GM21723 (cell line): Measurements from ENCODE around the gene PDZK1IP1.
"Not testable (repeated sequence)": the region's sequence is repeated elsewhere in the genome, so short reads cannot be mapped to it uniquely, and the experiment has no call there.

ENCODE experiments used
- ATAC-seq: cut with Tn5 transposase; IDR thresholded peaks from one replicate; pipeline ENCODE4 v1.9.1; 2021; ENCODE audit warnings: mild to moderate bottlenecking, moderate library complexity; ENCODE audit not compliant: unreplicated experiment

The PDZK1IP1 gene

DNA sequence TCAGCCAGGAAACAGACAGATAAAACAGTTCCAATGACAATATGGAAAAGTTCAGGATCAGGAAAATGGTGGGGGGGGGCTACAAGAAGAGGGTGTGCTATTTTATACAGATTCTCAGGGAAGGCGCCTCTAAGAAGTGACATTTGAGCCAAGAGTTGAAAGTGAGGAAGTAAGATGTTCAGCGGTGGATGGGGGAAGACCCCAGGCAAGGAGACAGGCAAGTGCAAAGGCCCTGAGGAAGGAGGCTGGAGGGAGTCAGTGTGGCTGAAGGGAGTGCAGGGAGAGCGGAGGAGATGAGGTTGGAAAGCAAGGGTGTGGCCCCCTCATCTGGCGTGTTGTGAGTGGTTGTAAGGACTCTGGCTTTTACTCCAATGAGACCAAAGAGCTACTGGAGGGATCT, 8.4 kb upstream of the PDZK1IP1 start:
- ATAC-seq, result no peak

DNA sequence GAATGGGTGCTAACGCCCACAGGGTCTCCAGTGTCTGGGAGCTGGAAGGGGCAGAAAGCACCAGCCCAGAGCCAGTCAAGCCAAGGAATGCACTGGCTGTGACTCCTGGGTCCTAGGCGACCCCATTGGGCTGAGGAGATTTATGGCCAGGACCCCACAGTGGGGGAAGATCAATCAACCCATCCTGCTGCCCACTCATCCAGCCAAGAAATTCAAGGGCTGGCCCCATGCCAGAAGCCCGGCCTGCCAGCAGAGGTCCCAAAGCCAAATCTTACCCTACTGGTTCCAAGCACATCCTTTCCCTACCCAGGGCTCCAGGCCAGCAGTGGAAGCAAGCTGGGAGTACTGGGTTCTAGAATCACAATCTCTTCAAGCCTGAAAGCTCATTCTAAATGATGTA, 6.8 kb upstream of the PDZK1IP1 start:
- no peak for ATAC-seq

DNA sequence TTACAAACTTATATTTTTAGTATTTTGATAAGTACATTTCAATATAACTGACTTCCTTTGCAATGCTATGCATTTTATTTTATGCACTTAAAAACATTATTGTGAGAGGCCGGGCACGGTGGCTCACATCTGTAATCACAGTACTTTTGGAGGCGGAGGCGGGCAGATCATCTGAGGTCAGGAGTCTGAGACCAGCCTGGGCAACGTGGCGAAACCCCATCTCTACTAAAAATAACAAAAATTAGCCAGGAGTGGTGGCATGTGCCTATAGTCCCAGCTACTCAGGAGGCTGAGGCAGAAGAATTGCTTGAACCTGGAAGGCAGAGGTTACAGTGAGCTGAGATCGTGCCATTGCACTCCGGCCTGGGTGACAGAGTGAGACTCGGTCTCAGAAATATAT, 6.1 kb upstream of the PDZK1IP1 start:
- not testable (repeated sequence) for ATAC-seq

GRCh38 chr1:47194311-47194710, 4.5 kb upstream of the PDZK1IP1 start:
- ATAC-seq, result no peak

DNA sequence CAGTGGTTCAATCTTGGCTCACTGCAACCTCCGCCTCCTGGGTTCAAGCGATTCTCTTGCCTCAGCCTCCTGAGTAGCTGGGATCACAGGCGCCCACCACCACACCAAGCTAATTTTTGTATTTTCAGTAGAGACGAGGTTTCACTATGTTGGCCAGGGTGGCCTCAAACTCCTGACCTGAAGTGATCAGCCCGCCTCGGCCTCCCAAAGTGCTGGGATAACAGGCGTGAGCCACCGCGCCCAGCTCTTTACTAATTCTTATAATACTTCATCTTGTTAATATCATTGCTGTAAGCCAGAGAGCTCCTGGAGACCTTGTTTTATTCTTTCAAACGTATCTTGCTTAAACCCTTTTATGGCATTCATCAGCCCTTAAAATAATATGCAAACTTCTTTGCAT, 3.7 kb upstream of the PDZK1IP1 start:
- not testable (repeated sequence) for ATAC-seq

GRCh38 chr1:47192458-47193384, 2.9 kb upstream of the PDZK1IP1 start:
- no peak for ATAC-seq

DNA sequence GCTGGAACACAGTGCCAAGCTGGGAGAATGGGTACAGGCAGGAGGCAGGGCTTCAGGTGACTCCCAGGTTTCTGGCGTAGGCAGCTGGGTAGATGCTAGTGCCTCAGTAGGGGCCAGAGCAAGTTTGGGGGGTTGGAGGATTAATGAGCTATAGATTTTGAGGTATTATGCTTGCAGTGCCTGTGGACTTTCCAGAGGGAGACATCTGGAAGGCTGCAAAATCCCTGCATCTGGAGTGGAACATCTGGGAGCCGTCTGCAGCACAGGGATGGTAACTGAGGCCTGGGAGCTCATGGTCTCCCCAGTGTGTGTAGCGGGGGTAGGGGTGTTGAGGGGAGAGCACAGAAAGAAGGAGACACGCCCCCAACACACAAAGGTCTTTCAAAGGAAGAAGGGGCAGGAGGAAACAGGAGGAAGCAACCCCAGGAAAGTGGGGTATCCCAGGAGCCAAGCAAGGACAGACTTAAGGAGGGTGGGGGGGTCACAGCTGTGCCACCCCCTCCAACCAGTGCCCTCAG, 2.2 kb upstream of the PDZK1IP1 start:
- no peak for ATAC-seq

DNA sequence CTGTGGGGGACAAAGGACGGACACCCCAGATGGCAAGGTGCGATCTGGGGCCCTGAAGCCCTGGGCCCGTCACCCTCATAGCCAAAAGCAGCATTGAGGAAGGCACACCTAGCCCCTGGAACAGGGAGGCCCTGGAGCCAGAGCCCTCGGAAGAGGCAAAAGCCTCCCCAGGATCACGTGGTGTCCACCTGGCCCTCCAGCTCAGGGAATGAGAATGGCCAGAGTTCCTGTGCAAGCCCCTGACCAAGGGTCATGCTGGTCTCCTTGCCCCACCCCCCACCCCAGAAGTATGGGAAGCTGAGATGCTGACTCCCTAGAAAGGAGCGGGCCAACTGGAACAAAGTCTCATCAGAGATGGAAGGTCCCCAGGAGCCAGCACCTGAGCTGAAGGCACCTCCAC, 1.0 kb upstream of the PDZK1IP1 start:
- ATAC-seq, result no peak

DNA sequence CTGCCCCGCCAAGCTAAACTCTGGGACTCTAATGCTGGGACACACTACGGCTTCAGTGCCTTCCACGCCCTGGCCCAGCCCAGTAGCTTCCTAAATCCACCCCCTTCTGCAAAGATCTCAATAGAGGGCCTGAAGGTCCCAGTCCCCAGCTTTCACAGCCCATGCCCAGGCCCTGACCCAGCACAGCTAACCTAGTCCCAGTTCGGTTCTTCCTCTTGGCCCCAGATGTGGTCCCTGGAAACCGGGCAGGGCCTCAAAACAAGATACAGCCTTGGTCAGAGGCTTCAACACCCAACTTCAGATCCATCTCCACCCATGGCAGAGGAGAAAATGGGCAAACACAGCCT, 646 bp upstream of the PDZK1IP1 start:
- ATAC-seq, result no peak

GRCh38 chr1:47188791-47189785, 748 bp downstream of the PDZK1IP1 start:
- no peak for ATAC-seq

DNA sequence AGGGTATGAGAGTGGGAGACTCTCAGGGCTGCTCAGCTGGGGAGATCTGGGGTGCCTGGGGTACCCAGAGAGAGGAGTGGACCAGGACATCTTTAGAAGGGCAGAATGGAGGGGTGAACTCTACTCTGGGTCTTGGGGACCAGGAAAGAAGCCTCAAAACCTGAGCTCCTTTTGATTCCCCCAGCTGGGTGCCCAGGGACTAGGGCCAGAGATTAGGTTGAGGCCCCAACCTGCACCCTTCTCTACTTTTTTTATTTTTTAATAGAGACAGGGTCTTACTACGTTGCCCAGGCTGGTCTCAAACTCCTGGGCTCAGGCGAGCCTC, 1.9 kb downstream of the PDZK1IP1 start:
- no peak for ATAC-seq

DNA sequence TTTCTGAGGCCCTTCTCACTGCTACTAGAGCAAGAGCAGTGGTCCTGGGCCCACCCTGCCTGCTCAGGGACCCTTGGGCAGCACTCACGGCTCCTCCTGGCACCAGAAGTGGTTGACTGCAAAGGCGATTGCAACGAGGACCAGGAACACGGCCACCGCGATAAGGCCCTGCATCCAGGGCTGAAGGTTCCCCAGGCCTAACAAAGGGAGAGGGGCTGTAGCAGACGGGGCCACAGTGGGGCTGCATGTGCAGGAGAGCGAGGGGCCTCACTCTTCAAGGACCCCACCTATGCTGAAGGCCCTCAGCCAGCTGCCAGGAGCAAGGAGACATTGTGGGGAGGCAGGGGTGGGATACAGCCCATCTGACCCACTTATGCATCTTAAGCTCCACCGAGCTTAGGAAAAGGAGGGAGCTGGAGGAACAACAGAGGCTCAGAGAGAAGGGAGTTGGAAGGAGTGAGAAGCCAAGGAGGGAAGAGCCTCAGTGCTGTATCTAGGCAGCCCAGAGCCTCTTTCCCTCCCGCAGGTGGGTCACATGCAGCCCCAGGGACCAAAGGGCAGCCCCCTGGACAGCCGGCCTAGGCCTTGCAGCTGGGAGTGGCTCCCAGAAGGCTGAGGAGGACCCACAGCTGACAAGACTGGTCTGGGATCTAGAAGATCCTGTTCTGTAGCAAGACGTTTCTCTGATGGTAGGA, 2.5 kb downstream of the PDZK1IP1 start:
- ATAC-seq, result no peak

DNA sequence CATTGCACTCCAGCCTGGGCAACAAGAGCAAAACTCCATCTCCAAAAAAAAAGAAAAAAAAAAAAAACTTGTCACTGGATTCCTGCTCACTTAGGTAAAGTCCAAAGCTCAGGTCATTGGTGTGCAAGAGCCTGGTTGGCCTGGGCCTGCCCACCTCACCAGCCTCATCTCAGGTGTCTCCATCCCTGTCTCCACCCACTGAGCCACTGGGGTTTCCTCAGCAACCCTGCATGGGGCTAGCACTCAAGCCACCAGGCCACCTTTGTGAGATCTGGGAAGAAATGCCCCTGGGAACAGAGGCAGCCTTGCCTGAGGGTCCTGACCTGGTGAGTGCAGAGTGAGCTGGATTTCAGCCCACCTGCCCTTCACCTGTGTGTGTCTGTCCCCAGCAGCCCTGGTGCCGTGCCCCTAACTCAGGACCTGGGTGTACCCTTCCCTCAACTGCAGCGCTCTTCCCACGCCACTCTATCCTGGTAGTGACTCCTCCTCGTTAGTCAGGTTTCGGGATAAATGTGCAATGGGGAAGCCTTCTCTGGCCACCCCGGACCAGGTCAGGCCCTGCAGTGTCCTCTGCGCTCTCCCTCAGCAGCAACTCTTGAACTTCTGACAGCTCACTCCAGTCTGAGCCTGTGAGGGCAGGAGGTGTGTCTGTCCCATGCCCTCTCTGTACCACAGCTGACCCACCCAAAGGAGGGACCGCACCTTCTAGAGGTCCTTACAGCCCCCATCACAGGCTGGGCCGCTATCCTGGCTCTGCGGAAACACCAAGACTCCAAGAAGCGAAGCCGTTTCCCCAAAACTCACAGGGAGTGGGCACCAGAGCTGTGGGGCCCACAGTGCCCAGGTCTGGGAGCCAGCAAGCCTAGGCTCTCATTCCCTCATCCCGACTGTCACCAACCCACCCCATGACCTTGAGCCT, 3.3 kb downstream of the PDZK1IP1 start:
- ATAC-seq, result no peak

GRCh38 chr1:47184822-47185677, 4.8 kb downstream of the PDZK1IP1 start:
- ATAC-seq, result no peak

DNA sequence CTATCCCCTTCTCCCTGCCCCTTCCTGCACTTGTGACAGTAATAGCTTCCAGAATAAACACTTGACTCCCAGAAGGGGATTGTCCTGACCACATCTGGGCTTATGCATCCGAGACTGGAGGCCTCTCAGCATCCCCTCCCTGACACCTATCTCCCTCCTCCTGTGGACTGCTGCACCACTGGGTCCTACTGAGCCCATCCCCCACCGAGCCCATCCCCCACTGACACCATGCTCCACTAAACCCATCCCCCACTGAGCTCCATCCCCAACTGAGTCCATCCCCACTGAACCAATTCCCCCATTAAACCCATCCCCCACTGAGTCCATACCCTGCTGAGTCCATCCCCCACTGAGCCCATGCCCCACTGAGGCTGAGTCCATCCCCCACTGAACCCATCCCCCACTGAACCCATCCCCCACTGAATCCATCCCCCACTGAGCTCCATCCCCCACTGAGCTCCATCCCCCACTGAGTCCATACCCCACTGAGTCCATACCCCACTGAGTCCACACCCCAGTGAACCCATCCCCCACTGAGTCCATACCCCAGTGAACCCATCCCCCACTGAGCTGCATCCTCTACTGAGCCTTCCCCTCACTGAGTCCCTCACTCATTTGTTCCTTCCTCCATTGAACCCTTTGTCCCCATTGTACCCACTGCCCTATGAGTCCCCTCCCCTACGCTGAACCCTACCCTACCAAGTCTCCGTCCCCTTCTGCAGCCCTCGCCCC, 5.6 kb downstream of the PDZK1IP1 start:
- no peak for ATAC-seq

DNA sequence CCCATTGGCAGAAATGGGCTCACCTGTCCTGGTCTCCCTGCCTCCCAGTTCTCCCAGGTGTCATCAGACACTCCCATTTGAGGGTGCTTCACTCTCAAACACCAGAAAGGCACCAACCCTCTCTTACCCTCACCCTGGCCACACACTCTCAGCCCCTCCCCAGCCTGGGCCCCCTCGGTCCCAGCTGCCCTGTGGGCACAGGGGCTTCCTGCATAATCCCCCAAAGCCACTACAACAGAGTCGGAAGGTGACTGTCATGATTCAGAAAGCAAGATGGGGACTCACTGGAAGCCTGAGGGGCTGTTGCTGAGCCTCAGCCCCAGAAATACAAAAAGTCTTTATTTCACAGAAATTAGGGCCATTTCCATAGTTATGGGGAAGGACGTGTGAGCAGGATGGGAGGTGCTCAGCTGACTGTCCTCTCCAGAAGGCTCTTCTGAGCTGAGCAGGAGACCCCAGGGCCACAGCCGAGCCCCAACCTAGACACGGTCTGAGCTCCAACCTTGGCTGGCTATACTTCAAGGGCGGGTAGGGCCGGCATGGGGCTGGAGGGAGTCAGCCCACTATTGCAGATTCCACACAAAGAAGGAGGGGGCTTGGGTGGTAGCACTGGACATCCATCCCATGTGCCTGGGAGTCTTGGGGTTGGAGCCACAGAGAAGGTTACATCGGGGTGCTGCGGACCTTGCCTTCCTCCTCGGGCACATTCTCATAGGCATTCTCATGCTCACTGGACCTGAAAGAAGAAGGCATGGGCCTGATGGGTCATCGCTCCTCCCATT, 6.3 kb downstream of the PDZK1IP1 start:
- no peak for ATAC-seq

GRCh38 chr1:47182676-47183235, 7.1 kb downstream of the PDZK1IP1 start:
- ATAC-seq, result no peak
